WTC11 (cell line): ENCODE results near the gene RAD9A. TPM values are rescaled to one million over a fixed set of nuclear protein-coding genes. Genes with fewer than 3 reads are reported as not detected.

ENCODE experiments used
- ATAC-seq: fragments of 200-7000 bp; cut with Tn5 transposase; 2 replicates; pipeline ENCODE4 v1.10.0; 2021; ENCODE audit warnings: mild to moderate bottlenecking, moderate library complexity
- CTCF ChIA-PET: fragments of 300-600 bp; sonication (Branson Sonifier 250); formaldehyde crosslinking; loops from one replicate; lab custom pipeline; 2021; ENCODE audit warnings: antibody characterized with exemption; lab: Charles Lee
- POLR2A ChIA-PET: fragments of 350-600 bp; sonication (Branson Sonifier 250); formaldehyde crosslinking; loops from one replicate; lab custom pipeline; 2021; ENCODE audit warnings: antibody characterized with exemption; lab: Charles Lee
- DNase-seq: peaks from one replicate; pipeline ENCODE4 v3.0.0; 2021; ENCODE audit warnings: low spot score
- H3K27ac Mint-ChIP-seq: 2 replicates; pipeline ENCODE4 v1.8.0; 2021; ENCODE audit warnings: mixed read lengths
- H3K27me3 Mint-ChIP-seq: 2 replicates; pipeline ENCODE4 v1.8.0; 2021; ENCODE audit warnings: low read depth, mild to moderate bottlenecking, moderate library complexity, mixed read lengths
- H3K36me3 Mint-ChIP-seq: 2 replicates; pipeline ENCODE4 v1.8.0; 2021; ENCODE audit warnings: mixed read lengths
- H3K4me1 Mint-ChIP-seq: 2 replicates; pipeline ENCODE4 v1.8.0; 2022; ENCODE audit warnings: mixed read lengths
- H3K4me3 Mint-ChIP-seq: 2 replicates; pipeline ENCODE4 v1.8.0; 2021; ENCODE audit warnings: mild to moderate bottlenecking, moderate library complexity, mixed read lengths
- H3K9me3 Mint-ChIP-seq: 2 replicates; pipeline ENCODE4 v1.8.0; 2021; ENCODE audit warnings: mixed read lengths
- CREM ChIP-seq: sonication (generic); formaldehyde crosslinking; IDR thresholded peaks from 2 replicates; pipeline ENCODE4 v1.8.1; 2022; ENCODE audit warnings: mild to moderate bottlenecking, missing genetic modification reagents, moderate library complexity
- ETV6 ChIP-seq: sonication (generic); formaldehyde crosslinking; IDR thresholded peaks from 2 replicates; pipeline ENCODE4 v1.8.1; 2022; ENCODE audit warnings: mild to moderate bottlenecking, missing genetic modification reagents
- FOXP1 ChIP-seq: sonication (generic); formaldehyde crosslinking; IDR thresholded peaks from 2 replicates; pipeline ENCODE4 v1.8.0; 2022; ENCODE audit warnings: missing genetic modification reagents, mild to moderate bottlenecking, moderate library complexity, borderline replicate concordance
- GABPB1 ChIP-seq: sonication (generic); formaldehyde crosslinking; IDR thresholded peaks from 2 replicates; pipeline ENCODE4 v1.8.1; 2023; ENCODE audit warnings: mild to moderate bottlenecking, missing genetic modification reagents
- IRF2 ChIP-seq: sonication (generic); formaldehyde crosslinking; IDR thresholded peaks from 2 replicates; pipeline ENCODE4 v1.8.0; 2022; ENCODE audit warnings: low read depth, missing genetic modification reagents, borderline replicate concordance
- RORB ChIP-seq: fragments of 250-450 bp; sonication (Bioruptor Pico); IDR thresholded peaks from 2 replicates; pipeline ENCODE4 v1.9.0; 2021; ENCODE audit warnings: mild to moderate bottlenecking
- TEAD4 ChIP-seq: sonication (generic); formaldehyde crosslinking; IDR thresholded peaks from 2 replicates; pipeline ENCODE4 v1.8.0; 2022; ENCODE audit warnings: mild to moderate bottlenecking, missing genetic modification reagents
- ZNF121 ChIP-seq: sonication (generic); formaldehyde crosslinking; IDR thresholded peaks from 2 replicates; pipeline ENCODE4 v1.8.0; 2023; ENCODE audit warnings: missing genetic modification reagents
- ZNF138 ChIP-seq: sonication (generic); formaldehyde crosslinking; conservative IDR thresholded peaks from 2 replicates; pipeline ENCODE4 v1.8.1; 2022; ENCODE audit warnings: mild to moderate bottlenecking, moderate library complexity, missing genetic modification reagents
- ZNF219 ChIP-seq: sonication (generic); formaldehyde crosslinking; IDR thresholded peaks from 2 replicates; pipeline ENCODE4 v1.8.0; 2023; ENCODE audit warnings: missing genetic modification reagents, mild to moderate bottlenecking, borderline replicate concordance
- ZNF423 ChIP-seq: fragments of 250-450 bp; sonication (Bioruptor Pico); IDR thresholded peaks from 2 replicates; pipeline ENCODE4 v2.1.2; 2022; ENCODE audit warnings: mild to moderate bottlenecking, moderate library complexity
- total RNA-seq: library from RNA; stranded (reverse); gene quantifications from 3 replicates; pipeline ENCODE4 v1.2.3, GENCODE V29; 2021
- TF ChIP-seq, protein P1 (sequence below): sonication (generic); formaldehyde crosslinking; IDR thresholded peaks from 2 replicates; pipeline ENCODE4 v1.8.1; 2023; ENCODE audit warnings: mild to moderate bottlenecking, missing genetic modification reagents
- TF ChIP-seq, protein P2 (sequence below): sonication (generic); formaldehyde crosslinking; IDR thresholded peaks from 2 replicates; pipeline ENCODE4 v1.8.1; 2022; ENCODE audit warnings: low read depth, missing genetic modification reagents, borderline replicate concordance
- TF ChIP-seq, protein P3 (sequence below): fragments of 200-600 bp; IDR thresholded peaks from 2 replicates; pipeline ENCODE4 v1.8.0; 2022; ENCODE audit warnings: antibody characterized with exemption
- TF ChIP-seq, protein P4 (sequence below): sonication (generic); formaldehyde crosslinking; IDR thresholded peaks from 2 replicates; pipeline ENCODE4 v1.8.0; 2023; ENCODE audit warnings: missing genetic modification reagents
- TF ChIP-seq, protein P5 (sequence below): sonication (generic); formaldehyde crosslinking; IDR thresholded peaks from 2 replicates; pipeline ENCODE4 v1.8.1; 2023; ENCODE audit warnings: mild to moderate bottlenecking, missing genetic modification reagents

Gene RAD9A
- total RNA-seq, 1 experiment from 2014 or later = 45.5 TPM

DNA sequence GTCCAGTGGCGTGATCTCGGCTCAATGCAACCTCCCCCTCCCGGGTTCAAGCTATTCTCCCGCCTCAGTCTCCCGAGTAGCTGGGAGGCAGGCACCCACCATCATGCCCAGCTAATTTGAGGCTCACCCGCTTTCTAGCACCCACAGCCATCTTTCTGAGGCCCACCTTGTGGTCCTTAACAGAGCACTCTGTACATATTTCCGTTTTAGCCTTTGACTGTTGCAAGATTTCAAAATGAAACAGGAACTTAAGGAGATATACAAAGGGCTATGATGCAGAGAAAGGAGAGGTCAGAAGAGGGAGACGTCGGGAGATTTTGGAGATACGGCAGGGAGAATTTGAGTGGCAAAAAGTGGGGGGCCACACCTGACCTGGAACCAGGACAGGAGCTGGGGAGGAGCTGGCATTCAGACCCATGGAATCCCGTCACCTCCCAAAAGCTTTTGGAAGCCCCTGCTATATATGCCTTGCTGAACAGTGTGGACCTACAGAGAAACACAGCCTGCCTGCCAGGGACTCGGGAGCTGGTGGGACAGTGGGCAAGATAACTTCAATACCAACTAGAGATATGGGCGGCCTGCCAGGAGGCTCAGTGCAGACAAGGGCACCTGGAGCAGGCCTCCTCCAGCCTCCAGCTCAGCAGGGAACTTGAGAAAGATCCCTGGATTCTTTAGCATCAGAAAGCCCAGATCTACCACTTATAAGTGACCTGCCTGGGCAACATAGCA, 10.4 kb upstream of the RAD9A start (continued):
- TF ChIP-seq, protein P1, sequence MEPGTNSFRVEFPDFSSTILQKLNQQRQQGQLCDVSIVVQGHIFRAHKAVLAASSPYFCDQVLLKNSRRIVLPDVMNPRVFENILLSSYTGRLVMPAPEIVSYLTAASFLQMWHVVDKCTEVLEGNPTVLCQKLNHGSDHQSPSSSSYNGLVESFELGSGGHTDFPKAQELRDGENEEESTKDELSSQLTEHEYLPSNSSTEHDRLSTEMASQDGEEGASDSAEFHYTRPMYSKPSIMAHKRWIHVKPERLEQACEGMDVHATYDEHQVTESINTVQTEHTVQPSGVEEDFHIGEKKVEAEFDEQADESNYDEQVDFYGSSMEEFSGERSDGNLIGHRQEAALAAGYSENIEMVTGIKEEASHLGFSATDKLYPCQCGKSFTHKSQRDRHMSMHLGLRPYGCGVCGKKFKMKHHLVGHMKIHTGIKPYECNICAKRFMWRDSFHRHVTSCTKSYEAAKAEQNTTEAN (CRISPR knock-in tag) = no peak
- no peak for TF ChIP-seq RORB (CRISPR knock-in tag)
- no peak for TF ChIP-seq TEAD4 (CRISPR knock-in tag)
- TF ChIP-seq ETV6 = no peak
- no peak for TF ChIP-seq IRF2 (CRISPR knock-in tag)

DNA sequence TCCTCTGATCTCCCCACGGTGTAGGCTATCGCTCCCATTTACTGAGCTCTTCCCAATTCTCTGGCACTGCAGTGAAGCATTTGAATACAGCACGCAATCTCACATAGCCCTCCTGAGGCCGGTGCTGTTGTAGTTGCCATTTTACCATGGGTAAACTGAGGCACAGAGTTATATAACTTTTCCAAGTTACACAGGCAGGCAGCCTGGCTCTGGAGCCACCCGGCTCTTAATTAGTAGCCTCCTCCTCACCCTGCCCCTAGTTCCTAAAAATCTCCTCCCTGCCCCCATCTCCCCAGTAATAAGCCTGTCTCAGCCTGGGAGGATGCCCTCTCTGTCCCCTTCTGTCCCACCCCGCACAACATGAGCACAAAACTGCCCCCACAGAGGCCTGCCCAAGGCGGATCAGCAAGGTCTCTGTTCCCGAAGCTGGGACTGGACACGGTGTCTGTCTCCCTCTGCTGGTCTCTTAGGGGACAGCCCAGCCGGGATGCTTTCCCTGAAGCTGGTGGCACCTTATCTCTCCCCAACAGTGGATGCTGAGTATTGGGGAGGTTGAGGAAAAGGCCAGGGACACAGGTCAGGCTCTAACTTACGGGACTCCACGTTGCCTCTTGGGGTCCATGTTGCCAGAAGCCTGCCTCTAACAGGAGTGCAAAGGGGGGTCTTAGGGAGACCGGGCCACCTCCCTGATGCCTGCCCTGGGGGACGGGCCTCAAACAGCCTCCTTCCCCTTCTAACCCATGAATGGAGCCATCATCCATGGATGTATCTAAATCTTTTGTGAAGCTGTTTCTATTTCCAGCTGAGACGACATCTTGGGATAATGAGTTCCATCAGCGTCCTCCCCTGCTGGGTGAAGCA, 9.3 kb upstream of the RAD9A start:
- no peak overlapping the region; the same call in 1 of the 2 replicates for H3K27ac Mint-ChIP-seq
- H3K4me3 Mint-ChIP-seq = no peak overlapping the region
- peaks cover 52% of the 10 kb centered on the region for H3K27me3 Mint-ChIP-seq
- H3K4me1 Mint-ChIP-seq = peaks cover 17% of the 10 kb centered on the region
- no peaks in the 10 kb centered on the region for H3K36me3 Mint-ChIP-seq
- ChIA-PET CTCF (interaction anchor here (0.6 to 25.7 kb wide), 43 partner anchors 9 to 916 kb away, joined by 3 to 842 read pairs (median 5); partner anchors contain the start of genes CLCF1, NUDT8, POLD4 and PPP1CA), POLR2A (interaction anchor here (0.7 to 1.5 kb wide), 3 partner anchors 8 to 54 kb away, joined by 3 to 8 read pairs (median 4); partner anchors contain the start of gene POLD4)
- TF ChIP-seq ZNF219 (CRISPR knock-in tag) (no peak), ETV6 (0 out of 2 replicates have a peak, but pooled peaks have one; percentile 19), GABPB1 (CRISPR knock-in tag) (no peak), ZNF121 (0 out of 2 replicates have a peak, but pooled peaks have one; percentile 16), ZNF138 (no peak), FOXP1 (CRISPR knock-in tag) (no peak), CREM (CRISPR knock-in tag) (no peak), ZNF423 (no peak)
- TF ChIP-seq, protein P2, sequence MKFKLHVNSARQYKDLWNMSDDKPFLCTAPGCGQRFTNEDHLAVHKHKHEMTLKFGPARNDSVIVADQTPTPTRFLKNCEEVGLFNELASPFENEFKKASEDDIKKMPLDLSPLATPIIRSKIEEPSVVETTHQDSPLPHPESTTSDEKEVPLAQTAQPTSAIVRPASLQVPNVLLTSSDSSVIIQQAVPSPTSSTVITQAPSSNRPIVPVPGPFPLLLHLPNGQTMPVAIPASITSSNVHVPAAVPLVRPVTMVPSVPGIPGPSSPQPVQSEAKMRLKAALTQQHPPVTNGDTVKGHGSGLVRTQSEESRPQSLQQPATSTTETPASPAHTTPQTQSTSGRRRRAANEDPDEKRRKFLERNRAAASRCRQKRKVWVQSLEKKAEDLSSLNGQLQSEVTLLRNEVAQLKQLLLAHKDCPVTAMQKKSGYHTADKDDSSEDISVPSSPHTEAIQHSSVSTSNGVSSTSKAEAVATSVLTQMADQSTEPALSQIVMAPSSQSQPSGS (CRISPR knock-in tag) = no peak
- TF ChIP-seq, protein P3, sequence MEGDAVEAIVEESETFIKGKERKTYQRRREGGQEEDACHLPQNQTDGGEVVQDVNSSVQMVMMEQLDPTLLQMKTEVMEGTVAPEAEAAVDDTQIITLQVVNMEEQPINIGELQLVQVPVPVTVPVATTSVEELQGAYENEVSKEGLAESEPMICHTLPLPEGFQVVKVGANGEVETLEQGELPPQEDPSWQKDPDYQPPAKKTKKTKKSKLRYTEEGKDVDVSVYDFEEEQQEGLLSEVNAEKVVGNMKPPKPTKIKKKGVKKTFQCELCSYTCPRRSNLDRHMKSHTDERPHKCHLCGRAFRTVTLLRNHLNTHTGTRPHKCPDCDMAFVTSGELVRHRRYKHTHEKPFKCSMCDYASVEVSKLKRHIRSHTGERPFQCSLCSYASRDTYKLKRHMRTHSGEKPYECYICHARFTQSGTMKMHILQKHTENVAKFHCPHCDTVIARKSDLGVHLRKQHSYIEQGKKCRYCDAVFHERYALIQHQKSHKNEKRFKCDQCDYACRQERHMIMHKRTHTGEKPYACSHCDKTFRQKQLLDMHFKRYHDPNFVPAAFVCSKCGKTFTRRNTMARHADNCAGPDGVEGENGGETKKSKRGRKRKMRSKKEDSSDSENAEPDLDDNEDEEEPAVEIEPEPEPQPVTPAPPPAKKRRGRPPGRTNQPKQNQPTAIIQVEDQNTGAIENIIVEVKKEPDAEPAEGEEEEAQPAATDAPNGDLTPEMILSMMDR = peak; percentile 90
- TF ChIP-seq, protein P4, sequence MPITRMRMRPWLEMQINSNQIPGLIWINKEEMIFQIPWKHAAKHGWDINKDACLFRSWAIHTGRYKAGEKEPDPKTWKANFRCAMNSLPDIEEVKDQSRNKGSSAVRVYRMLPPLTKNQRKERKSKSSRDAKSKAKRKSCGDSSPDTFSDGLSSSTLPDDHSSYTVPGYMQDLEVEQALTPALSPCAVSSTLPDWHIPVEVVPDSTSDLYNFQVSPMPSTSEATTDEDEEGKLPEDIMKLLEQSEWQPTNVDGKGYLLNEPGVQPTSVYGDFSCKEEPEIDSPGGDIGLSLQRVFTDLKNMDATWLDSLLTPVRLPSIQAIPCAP = no peak
- TF ChIP-seq, protein P5, sequence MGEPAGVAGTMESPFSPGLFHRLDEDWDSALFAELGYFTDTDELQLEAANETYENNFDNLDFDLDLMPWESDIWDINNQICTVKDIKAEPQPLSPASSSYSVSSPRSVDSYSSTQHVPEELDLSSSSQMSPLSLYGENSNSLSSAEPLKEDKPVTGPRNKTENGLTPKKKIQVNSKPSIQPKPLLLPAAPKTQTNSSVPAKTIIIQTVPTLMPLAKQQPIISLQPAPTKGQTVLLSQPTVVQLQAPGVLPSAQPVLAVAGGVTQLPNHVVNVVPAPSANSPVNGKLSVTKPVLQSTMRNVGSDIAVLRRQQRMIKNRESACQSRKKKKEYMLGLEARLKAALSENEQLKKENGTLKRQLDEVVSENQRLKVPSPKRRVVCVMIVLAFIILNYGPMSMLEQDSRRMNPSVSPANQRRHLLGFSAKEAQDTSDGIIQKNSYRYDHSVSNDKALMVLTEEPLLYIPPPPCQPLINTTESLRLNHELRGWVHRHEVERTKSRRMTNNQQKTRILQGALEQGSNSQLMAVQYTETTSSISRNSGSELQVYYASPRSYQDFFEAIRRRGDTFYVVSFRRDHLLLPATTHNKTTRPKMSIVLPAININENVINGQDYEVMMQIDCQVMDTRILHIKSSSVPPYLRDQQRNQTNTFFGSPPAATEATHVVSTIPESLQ (CRISPR knock-in tag) = no peak
- DNase-seq (peak; percentile 90), ATAC-seq (peak; percentile 85)
- no peaks in the 10 kb centered on the region for H3K9me3 Mint-ChIP-seq
